Mesenchymal stem cell (in vitro differentiated cells and primary cell): Measurements from ENCODE around the gene B3GALT6.

Experiments
- DNase-seq: peaks from one replicate; pipeline ENCODE4 v3.0.0-alpha.2; 2013
- H2AFZ ChIP-seq: one replicate; pipeline ENCODE4 v1.6.1; 2013; ENCODE audit warnings: low read depth, mild to moderate bottlenecking, control low read depth, inconsistent platforms, low read length, moderate library complexity
- H2AK5ac ChIP-seq: 2 replicates; pipeline ENCODE4 v1.6.1; 2013; ENCODE audit warnings: low read length, moderate library complexity, mild to moderate bottlenecking, inconsistent platforms; ENCODE audit not compliant: severe bottlenecking
- H2BK120ac ChIP-seq: one replicate; pipeline ENCODE4 v1.6.1; 2013; ENCODE audit warnings: low read depth, mild to moderate bottlenecking, inconsistent platforms, low read length, moderate library complexity
- H2BK12ac ChIP-seq, 2 experiments: one replicate each; pipeline ENCODE4 v1.6.1; 2013; ENCODE audit warnings: inconsistent platforms in 2 of 2, low read length in 2 of 2, mild to moderate bottlenecking in 2 of 2, moderate library complexity in 2 of 2, control low read depth in 1 of 2
- H2BK15ac ChIP-seq: one replicate; pipeline ENCODE4 v1.6.1; 2013; ENCODE audit warnings: mild to moderate bottlenecking, low read depth, inconsistent platforms; ENCODE audit not compliant: poor library complexity, severe bottlenecking
- H2BK5ac ChIP-seq: 2 replicates; pipeline ENCODE4 v1.6.1; 2013; ENCODE audit warnings: low read depth, mild to moderate bottlenecking, low read length, control low read depth, inconsistent platforms; ENCODE audit not compliant: poor library complexity, severe bottlenecking
- H3K14ac ChIP-seq, 2 experiments: one replicate each; pipeline ENCODE4 v1.6.1; 2013; ENCODE audit warnings: inconsistent platforms in 2 of 2, low read length in 2 of 2, control low read depth in 1 of 2, mild to moderate bottlenecking in 1 of 2, moderate library complexity in 1 of 2
- H3K18ac ChIP-seq, 2 experiments: one replicate each; pipeline ENCODE4 v1.6.1; 2013; ENCODE audit warnings: inconsistent platforms in 2 of 2, low read length in 2 of 2, control low read depth in 1 of 2, low read depth in 1 of 2, mild to moderate bottlenecking in 1 of 2
- H3K23ac ChIP-seq, 2 experiments: one replicate each; pipeline ENCODE4 v1.6.1; 2013; ENCODE audit warnings: inconsistent platforms in 2 of 2, low read length in 2 of 2, mild to moderate bottlenecking in 2 of 2, moderate library complexity in 2 of 2, control low read depth in 1 of 2
- H3K27ac ChIP-seq: 2 replicates; pipeline ENCODE4 v1.5.1; 2013; ENCODE audit warnings: mild to moderate bottlenecking, moderate library complexity, low read length, control low read depth, inconsistent platforms; ENCODE audit not compliant: poor library complexity, severe bottlenecking
- H3K27me3 ChIP-seq, 2 experiments: 2 replicates each; pipeline versions ENCODE4 v1.6.1 to v1.7.0; 2013; ENCODE audit warnings: low read length in 2 of 2, mild to moderate bottlenecking in 2 of 2, moderate library complexity in 2 of 2, control low read depth in 1 of 2, inconsistent platforms in 1 of 2; ENCODE audit not compliant: control insufficient read depth in 1 of 2, insufficient read depth in 1 of 2
- H3K36me3 ChIP-seq, 2 experiments: 2 replicates each; pipeline versions ENCODE4 v1.6.1 to v1.7.0; 2013; ENCODE audit warnings: low read length in 2 of 2, control low read depth in 1 of 2, inconsistent platforms in 1 of 2, low read depth in 1 of 2, mild to moderate bottlenecking in 1 of 2; ENCODE audit not compliant: insufficient read depth in 2 of 2, control insufficient read depth in 1 of 2
- H3K4ac ChIP-seq, 2 experiments: one replicate each; pipeline ENCODE4 v1.6.1; 2013; ENCODE audit warnings: inconsistent platforms in 2 of 2, low read length in 2 of 2, mild to moderate bottlenecking in 2 of 2, moderate library complexity in 2 of 2, control low read depth in 1 of 2, low read depth in 1 of 2
- H3K4me1 ChIP-seq: 2 replicates; pipeline ENCODE4 v1.6.1; 2013; ENCODE audit warnings: low read depth, low read length, control low read depth; ENCODE audit not compliant: control insufficient read depth, insufficient read depth
- H3K4me2 ChIP-seq: 2 replicates; pipeline ENCODE4 v1.6.1; 2013; ENCODE audit warnings: low read length, mild to moderate bottlenecking, inconsistent platforms; ENCODE audit not compliant: poor library complexity, severe bottlenecking
- H3K4me3 ChIP-seq, 2 experiments: 2 replicates each; pipeline versions ENCODE4 v1.5.1 to v1.7.0; 2013; ENCODE audit warnings: low read length in 2 of 2, mild to moderate bottlenecking in 2 of 2, control low read depth in 1 of 2, low read depth in 1 of 2; ENCODE audit not compliant: insufficient read depth in 1 of 2
- H3K79me1 ChIP-seq: replicated peaks from 2 replicates; pipeline ENCODE4 v1.6.1; 2013; ENCODE audit warnings: mild to moderate bottlenecking, control low read depth, low read length, inconsistent platforms; ENCODE audit not compliant: poor library complexity, severe bottlenecking
- H3K9ac ChIP-seq: 2 replicates; pipeline ENCODE4 v1.7.0; 2013; ENCODE audit warnings: mild to moderate bottlenecking, low read length, moderate library complexity
- H3K9me3 ChIP-seq: 2 replicates; pipeline ENCODE4 v1.7.0; 2013; ENCODE audit warnings: mild to moderate bottlenecking, low read length; ENCODE audit not compliant: control insufficient read depth
- H4K8ac ChIP-seq: one replicate; pipeline ENCODE4 v1.6.1; 2013; ENCODE audit warnings: inconsistent platforms, mild to moderate bottlenecking, low read length, moderate library complexity
- H4K91ac ChIP-seq: one replicate; pipeline ENCODE4 v1.6.1; 2013; ENCODE audit warnings: mild to moderate bottlenecking, low read length, inconsistent platforms
- WGBS: methylation state at CpG from one replicate; pipeline ENCODE4 v1.1.7; 2013; ENCODE audit warnings: mixed read lengths; 5-methylcytosine and 5-hydroxymethylcytosine counted together

B3GALT6 gene

GRCh38 chr1:1197188-1197500 lies 34.9 kb upstream of the B3GALT6 start:
- Histone ChIP-seq H3K9ac (no peak overlapping the region), H3K27me3 (peaks cover 0 to 23% of the 10 kb centered on the region in 2 experiments), H3K18ac (no peak overlapping the region), H3K79me1 (no peaks in the 10 kb centered on the region), H3K4me3 (no peak overlapping the region), H3K23ac (no peak overlapping the region), H3K4me1 (peaks cover 22% of the 10 kb centered on the region), H2BK5ac (no peak overlapping the region), H3K27ac (no peak overlapping the region), H3K36me3 (no peaks in the 10 kb centered on the region), H2BK15ac (no peak overlapping the region), H3K9me3 (peaks cover 8% of the 10 kb centered on the region), H4K8ac (no peak overlapping the region), H2AK5ac (no peak overlapping the region), H2BK12ac (no peak overlapping the region), H2BK120ac (no peak overlapping the region), H3K4ac (no peak overlapping the region), H3K4me2 (no peak overlapping the region), H3K14ac (no peak overlapping the region), H4K91ac (no peak overlapping the region), H2AFZ (no peak overlapping the region)
- 93% methylated on average over 8 of the region's 8 CpGs for WGBS
- DNase-seq: no peak

- H3K79me1 ChIP-seq: no peaks in the 10 kb centered on the region
- H3K18ac ChIP-seq: peak overlapping the region in 1 of 2 experiments; percentile 2
- H3K9ac ChIP-seq: no peak overlapping the region
- no peak overlapping the region for H2BK120ac ChIP-seq
- no peak overlapping the region for H3K23ac ChIP-seq
- H3K4me2 ChIP-seq: no peak overlapping the region
- no peak overlapping the region for H2AFZ ChIP-seq
- no peak overlapping the region for H4K8ac ChIP-seq
- no peak overlapping the region for H2BK15ac ChIP-seq
- H4K91ac ChIP-seq: no peak overlapping the region
- 97% methylated on average over 40 of the region's 48 CpGs for WGBS
- H3K4ac ChIP-seq: no peak overlapping the region
- peaks cover 0 to 24% of the 10 kb centered on the region in 2 experiments for H3K27me3 ChIP-seq
- no peaks in the 10 kb centered on the region for H3K36me3 ChIP-seq
- H3K4me3 ChIP-seq: no peak overlapping the region
- H2BK12ac ChIP-seq: no peak overlapping the region
- peaks cover 22% of the 10 kb centered on the region for H3K4me1 ChIP-seq
- no peak overlapping the region for H3K14ac ChIP-seq
- no peak for DNase-seq
- H3K9me3 ChIP-seq: peaks cover 8% of the 10 kb centered on the region
- no peak overlapping the region for H3K27ac ChIP-seq
- no peak overlapping the region for H2BK5ac ChIP-seq
- peak overlapping the region; percentile 65 for H2AK5ac ChIP-seq
Measured at GRCh38 chr1:1197551-1198422, 34.2 kb upstream of the B3GALT6 start.

GRCh38 chr1:1198423-1199140 lies 33.5 kb upstream of the B3GALT6 start:
- no peak overlapping the region for H4K8ac ChIP-seq
- H3K79me1 ChIP-seq: no peaks in the 10 kb centered on the region
- no peak overlapping the region for H2BK15ac ChIP-seq
- no peak overlapping the region for H2BK120ac ChIP-seq
- H2AFZ ChIP-seq: no peak overlapping the region
- H3K4me1 ChIP-seq: peaks cover 30% of the 10 kb centered on the region
- DNase-seq: no peak
- no peaks in the 10 kb centered on the region for H3K36me3 ChIP-seq
- no peak overlapping the region for H3K9ac ChIP-seq
- H3K18ac ChIP-seq: peak overlapping the region in 1 of 2 experiments; percentile 2
- no peak overlapping the region for H2BK12ac ChIP-seq
- no peak overlapping the region for H3K14ac ChIP-seq
- H3K23ac ChIP-seq: no peak overlapping the region
- H4K91ac ChIP-seq: no peak overlapping the region
- H3K4ac ChIP-seq: no peak overlapping the region
- H3K4me3 ChIP-seq: no peak overlapping the region
- H3K9me3 ChIP-seq: peaks cover 8% of the 10 kb centered on the region
- no peak overlapping the region for H3K27ac ChIP-seq
- peaks cover 0 to 32% of the 10 kb centered on the region in 2 experiments for H3K27me3 ChIP-seq
- H2BK5ac ChIP-seq: no peak overlapping the region
- peak overlapping the region; percentile 65 for H2AK5ac ChIP-seq
- H3K4me2 ChIP-seq: no peak overlapping the region
- WGBS: 84% methylated on average over 23 of the region's 23 CpGs

GRCh38 chr1:1199141-1199960 lies 32.7 kb upstream of the B3GALT6 start:
- no peak overlapping the region for H4K91ac ChIP-seq
- no peak for DNase-seq
- no peak overlapping the region for H3K9ac ChIP-seq
- H3K4ac ChIP-seq: no peak overlapping the region
- H3K4me2 ChIP-seq: no peak overlapping the region
- H3K4me1 ChIP-seq: peaks cover 38% of the 10 kb centered on the region
- H2BK15ac ChIP-seq: no peak overlapping the region
- H4K8ac ChIP-seq: no peak overlapping the region
- no peak overlapping the region for H2BK5ac ChIP-seq
- no peak overlapping the region for H2AFZ ChIP-seq
- no peak overlapping the region for H3K14ac ChIP-seq
- no peaks in the 10 kb centered on the region for H3K79me1 ChIP-seq
- no peak overlapping the region for H2BK120ac ChIP-seq
- no peak overlapping the region for H3K23ac ChIP-seq
- H2AK5ac ChIP-seq: no peak overlapping the region
- no peak overlapping the region for H2BK12ac ChIP-seq
- H3K36me3 ChIP-seq: no peaks in the 10 kb centered on the region
- H3K4me3 ChIP-seq: no peak overlapping the region
- WGBS: 88% methylated on average over 22 of the region's 22 CpGs
- peaks cover 5% of the 10 kb centered on the region for H3K9me3 ChIP-seq
- peaks cover 0 to 38% of the 10 kb centered on the region in 2 experiments for H3K27me3 ChIP-seq
- H3K27ac ChIP-seq: no peak overlapping the region
- H3K18ac ChIP-seq: no peak overlapping the region
